ENCODE measurements around the gene CCL3.

DNA sequence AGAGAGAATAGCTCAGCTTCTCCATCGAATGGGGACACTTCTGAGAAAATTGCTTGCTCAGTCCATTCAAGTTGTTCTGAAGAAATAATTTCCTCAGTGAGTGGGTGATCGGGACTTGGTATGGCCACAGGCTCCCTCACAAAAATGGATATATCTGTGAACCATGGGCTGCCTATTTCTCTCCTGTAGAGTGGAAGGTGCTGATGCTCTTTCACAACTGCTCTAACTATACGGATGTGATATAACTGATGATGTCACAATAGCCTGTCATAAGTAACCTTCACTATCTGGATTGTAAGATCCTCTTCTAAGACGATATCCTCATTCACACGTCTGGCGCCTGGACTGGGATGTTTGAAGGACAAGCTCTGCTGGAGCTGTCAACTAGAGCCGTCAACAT lies 30.5 kb downstream of the CCL3 start:
- no peak for TF ChIP-seq POLR2A (IDR thresholded peaks at IDR 0.05)
- TF ChIP-seq, protein P1, sequence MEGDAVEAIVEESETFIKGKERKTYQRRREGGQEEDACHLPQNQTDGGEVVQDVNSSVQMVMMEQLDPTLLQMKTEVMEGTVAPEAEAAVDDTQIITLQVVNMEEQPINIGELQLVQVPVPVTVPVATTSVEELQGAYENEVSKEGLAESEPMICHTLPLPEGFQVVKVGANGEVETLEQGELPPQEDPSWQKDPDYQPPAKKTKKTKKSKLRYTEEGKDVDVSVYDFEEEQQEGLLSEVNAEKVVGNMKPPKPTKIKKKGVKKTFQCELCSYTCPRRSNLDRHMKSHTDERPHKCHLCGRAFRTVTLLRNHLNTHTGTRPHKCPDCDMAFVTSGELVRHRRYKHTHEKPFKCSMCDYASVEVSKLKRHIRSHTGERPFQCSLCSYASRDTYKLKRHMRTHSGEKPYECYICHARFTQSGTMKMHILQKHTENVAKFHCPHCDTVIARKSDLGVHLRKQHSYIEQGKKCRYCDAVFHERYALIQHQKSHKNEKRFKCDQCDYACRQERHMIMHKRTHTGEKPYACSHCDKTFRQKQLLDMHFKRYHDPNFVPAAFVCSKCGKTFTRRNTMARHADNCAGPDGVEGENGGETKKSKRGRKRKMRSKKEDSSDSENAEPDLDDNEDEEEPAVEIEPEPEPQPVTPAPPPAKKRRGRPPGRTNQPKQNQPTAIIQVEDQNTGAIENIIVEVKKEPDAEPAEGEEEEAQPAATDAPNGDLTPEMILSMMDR (IDR thresholded peaks at IDR 0.05): no peak
- no peak for TF ChIP-seq EP300 (IDR thresholded peaks at IDR 0.05)
